GM19023 (cell line): ENCODE data around the gene CYBB.

Experiments used
- ATAC-seq: cut with Tn5 transposase; IDR thresholded peaks from one replicate; pipeline ENCODE4 v1.9.1; 2021; ENCODE audit warnings: mild to moderate bottlenecking, moderate library complexity; ENCODE audit not compliant: unreplicated experiment

Gene CYBB

DNA sequence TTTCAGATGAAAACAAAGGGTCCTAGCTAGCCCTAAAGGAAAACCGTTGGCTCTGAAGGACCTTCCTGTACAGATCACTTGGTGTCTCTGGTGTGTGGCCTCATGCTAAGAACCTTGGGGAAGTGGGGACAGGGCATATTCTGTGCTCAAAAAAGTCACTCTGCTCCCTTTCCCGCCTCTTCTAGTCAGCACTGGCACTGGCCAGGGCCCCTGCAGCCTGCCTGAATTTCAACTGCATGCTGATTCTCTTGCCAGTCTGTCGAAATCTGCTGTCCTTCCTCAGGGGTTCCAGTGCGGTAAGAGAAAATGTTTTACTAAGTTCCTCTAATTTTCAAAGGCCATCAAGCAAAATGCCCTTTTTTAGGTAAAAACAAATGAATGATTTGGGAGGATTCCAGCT, 3.4 kb downstream of the CYBB start:
- no peak for ATAC-seq

DNA sequence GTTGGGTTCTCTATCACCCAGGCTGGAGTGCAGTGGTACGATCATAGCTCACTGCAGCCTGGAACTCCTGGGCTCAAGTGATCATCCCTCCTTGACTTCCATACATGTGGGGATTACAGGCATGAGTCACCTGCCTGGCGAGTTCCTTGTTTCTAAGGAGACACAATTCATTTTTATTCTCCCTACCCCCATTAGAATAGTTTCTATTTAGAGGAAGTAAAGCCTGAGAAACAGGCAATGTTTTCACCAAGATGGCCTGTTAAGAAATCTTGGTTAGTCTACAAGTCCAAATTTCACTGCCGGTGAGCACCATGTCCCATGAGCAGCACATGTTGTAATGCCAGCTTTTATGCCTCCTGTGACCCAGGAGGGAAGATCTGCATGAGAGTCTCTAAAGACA, 5.7 kb downstream of the CYBB start:
- ATAC-seq: no peak

DNA sequence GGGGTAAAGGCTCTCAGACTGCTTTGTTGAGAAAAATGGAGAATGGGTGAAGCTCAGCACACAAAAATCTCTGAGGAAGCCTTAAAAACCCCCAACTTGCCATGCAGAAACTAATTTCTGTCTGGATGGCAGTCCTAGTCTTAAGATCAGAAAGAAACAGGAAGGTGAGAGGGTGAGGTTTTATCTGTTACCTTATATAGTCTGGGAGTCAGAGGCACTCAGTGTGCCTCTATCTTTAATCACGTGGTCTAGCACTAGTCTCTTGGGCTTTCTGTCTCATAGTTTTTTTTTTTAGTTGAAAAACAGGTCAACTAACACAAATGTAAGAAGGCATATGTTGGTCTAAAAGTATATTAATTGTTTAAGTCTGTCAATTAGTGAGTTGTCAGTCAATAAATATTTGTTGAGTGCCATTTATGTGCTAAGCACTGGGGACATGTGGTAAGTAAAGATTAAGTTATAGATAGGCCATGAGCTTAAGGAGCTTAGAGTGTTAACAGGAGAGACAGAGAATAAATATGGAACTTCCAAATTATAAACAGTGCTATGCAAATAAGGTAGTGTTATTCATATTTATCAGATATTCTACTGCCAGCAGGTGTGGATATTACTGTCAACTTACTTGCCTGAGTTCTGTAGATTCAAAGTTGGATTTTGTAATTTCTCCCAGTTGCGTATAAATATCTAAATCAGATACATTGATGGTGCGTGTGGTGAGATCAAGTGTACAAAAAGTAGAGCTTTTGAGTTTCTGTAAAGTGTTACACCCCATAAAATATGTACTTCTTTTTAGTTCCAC, 7.0 kb downstream of the CYBB start:
- peak; percentile 65 for ATAC-seq

DNA sequence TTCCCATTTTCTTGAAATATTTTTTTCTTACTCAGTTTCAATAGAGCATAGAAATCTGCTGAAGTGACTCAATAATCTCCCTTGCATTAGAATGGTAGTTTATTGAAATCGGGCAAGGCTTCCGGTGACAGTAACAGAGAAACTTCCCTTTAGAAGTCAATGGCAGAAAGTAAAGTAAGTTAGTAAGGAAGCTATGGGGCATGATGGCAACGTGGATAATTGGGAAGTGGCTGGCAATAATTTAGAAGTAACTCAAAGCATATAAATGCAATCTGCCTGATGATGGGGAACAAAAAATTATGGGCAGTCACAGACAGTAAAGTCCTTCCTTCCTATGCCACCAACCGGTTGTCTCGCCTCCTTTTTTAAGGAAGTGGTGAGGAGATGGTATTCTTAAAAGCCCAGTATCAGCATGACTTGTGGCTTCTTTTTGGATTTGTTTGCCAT, 7.6 kb downstream of the CYBB start:
- peak; percentile 48 for ATAC-seq

DNA sequence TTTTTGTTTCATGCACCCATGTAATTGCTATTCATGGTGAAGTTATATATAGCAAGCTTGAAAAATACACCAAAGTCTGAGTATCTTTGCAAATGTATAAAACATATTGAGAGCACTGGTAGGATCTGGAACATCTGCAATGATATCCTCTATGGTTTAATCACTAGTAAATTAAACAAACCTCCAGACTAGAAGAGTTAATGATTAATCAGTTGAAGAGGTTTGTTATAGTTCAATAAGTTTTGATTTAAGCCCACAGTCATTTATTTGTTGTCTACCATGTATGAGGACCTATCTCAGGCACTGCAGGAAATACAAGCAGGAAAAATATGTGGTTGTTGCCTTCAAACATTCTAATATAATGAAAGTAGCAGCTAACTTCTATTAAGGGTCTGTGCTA, 16.5 kb downstream of the CYBB start:
- no peak for ATAC-seq

DNA sequence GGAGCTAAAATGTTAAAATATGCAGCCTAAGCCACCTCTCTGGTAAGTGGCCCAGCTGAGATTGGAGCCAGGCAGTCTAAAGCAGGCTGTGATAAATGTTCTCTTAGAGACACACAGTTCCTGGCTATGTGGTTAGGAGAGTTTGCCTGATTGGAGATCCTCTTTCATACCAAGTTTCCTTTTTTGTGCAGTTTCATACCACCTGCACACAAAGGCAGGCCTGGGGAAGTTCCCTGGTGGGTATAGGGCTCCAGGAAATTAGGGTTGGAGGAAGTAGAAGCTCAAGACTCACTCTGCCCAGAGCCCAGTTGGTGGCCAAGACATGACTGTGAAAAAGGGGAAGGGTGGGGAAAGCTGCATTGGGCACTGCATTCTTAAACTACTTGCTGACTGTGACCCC, 16.9 kb downstream of the CYBB start:
- ATAC-seq: peak; percentile 70

DNA sequence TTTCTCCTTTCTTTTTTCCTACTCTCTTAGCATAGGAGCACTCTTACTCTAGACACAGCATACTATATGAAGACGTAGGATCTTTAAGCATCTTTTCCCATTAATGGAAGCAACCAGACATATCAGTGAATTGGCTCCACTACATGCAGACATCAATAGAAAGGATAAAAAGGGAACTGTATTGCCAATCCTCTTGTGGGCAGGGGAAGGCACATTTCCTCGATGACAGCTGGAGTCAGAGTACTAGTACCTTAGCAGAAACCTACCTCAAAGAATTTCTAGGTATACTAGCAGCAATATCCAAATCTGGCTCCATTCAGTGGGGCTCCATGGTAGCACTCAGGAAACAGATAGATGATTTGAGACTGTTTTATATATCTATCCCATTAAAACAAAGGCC, 20.1 kb downstream of the CYBB start:
- ATAC-seq: no peak

DNA sequence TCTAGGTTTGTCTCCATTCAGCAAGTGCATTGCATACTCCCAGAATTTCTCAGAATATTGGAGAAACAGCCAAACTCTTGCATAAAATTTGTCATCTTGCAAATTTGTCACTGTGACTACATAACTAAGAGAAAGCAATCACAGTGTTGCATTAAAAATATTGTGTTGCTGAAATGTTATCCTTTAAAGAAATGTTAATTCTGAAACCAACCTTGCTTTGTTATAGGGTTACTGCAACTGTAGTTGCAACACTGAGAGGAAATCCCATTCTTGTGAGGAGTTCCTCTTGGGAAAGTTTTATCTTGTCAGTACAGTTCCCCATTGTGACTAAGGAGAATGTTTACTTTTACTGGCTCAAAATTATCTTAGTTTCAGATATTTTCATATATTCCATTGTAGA, 20.9 kb downstream of the CYBB start:
- no peak for ATAC-seq

DNA sequence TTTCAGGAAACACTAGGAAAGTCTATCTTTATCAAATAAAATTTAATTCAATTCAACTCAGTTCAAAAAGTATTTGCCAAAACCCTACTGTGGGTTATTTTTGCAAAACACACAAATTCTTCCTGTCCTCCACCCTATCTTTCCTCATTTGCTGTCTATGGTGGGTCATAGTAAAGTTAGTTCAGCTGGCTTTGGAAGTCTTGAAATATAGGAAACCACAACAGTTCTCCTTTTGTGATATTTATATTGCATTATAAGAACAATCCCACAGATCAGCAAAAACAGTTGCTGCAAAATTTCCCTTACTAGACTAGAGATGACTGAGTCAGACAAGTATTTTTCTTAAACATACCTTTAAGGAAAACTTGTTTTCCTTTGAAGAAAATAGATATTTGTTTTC, 22.2 kb downstream of the CYBB start:
- ATAC-seq: no peak

DNA sequence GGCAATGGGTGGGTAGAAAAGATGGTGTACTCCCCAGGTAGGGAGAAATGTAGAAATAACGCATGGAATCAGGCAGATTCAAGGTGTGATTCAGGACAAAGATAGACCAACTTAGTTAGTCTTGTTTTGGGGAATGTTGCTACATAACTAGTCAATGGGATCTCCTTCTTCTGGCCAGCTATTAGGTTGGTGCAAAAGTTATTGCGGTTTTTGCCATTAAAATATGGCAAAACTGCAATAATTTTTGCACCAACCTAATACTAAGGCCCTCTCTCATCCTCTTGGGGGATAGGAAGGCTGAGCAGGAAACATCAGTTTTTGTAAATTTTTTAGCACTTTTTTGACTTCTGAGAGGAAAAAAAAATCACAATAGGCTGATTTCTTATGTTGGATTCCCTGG, 23.2 kb downstream of the CYBB start:
- ATAC-seq: no peak

DNA sequence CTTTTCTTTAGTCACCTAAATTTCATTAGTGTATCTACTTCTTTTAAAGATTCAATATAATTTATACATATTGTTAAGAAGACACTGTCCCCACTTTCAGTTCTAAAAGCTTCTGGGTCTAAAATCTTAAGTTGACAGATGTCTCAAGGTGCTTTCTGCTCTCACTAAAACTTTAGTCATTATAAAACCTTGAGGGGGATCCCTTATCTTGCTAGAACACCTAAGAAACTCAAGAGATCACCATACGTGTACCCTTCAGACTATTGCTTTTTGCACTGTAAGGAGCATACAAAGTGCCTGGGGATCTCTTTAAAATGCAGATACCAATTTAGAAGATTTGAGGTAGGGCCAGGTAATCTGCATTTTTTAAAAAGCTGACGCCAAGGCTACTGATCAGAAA, 30.1 kb downstream of the CYBB start:
- no peak for ATAC-seq

DNA sequence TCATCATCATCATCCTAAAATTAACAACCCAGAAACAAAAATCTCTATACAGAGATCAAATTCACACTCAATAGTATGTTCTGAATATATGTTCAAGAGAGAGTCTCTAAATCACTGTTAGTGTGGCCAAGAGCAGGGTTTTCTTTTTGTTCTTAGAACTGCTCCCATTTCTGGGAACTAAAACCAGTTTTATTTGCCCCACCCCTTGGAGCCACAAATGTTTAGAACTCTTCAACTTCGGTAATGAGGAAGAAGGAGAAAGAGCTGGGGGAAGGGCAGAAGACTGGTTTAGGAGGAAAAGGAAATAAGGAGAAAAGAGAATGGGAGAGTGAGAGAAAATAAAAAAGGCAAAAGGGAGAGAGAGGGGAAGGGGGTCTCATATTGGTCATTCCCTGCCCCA, 32.3 kb downstream of the CYBB start:
- no peak for ATAC-seq

DNA sequence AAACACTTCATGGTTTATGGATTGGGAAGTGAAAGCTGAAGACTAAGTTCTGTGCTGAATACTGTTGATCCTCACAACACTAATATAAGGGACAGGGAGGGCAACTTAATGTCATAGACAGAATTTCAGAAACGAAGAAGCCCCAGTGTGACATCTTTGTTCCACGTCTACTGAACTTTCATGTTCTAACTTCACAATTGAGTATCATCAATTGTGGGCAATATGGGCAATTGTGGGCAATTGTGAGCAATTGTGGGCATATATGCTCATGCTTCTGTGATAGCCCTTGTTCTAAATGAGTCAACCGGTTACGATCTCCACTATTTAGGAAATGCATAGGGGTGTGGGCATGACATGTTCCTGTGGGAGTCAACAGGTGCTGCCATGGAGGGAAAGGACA, 33.7 kb downstream of the CYBB start:
- no peak for ATAC-seq

DNA sequence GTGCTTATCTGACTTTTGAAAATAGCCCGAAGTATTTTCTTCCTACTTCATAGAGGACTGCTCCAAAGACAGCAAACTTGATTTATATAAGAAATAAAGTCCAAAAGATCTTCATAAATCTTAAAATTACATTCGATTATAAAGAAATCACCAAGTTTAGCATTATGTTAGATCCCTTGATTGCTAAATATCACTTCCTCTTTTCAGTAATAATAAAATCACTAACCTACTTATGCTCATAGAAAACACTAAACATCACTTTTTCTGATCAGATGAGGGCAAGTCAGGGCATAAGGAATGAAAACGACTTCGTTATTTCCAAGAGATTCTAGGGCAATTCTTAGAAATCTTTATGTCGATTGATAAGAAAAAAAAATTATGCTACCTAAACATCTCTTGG, 35.5 kb downstream of the CYBB start:
- ATAC-seq: no peak

DNA sequence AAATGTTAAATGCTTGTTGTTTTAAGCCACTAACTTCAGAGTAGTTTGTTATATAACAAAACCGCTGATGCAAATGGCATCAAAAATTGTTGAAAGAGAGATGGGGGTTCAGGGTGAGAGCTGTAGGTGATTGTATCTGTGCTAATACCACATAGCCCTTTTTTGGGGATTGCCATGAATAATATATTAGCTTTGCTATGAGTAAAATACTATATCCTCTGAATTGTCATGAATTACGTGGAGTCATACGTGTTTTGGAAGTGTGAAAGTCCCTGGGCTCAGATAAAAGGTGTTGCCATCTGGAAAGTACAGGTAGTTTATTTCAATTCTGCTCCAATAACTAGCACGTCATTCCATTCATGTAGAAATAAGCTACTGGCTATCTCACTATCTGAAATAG, 36.9 kb downstream of the CYBB start:
- no peak for ATAC-seq

DNA sequence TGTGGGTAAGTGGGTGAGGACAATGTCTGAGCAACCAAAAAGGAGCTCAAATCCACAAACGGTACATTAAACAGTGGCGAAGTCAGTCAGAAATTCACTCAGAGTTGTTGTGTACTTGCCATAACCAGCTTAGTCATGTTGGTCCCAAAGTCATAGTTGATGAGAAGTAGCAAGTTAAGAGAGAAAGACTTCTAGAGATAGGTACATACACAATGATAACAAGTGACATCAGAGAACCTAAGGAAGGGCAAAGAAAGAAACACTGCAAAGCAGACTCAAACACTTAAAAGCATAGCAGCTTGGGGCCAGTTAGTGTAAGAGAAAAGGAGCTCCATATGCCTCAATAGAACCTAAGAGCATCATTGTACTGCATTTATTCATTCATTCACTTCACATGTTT, 37.3 kb downstream of the CYBB start:
- no peak for ATAC-seq

DNA sequence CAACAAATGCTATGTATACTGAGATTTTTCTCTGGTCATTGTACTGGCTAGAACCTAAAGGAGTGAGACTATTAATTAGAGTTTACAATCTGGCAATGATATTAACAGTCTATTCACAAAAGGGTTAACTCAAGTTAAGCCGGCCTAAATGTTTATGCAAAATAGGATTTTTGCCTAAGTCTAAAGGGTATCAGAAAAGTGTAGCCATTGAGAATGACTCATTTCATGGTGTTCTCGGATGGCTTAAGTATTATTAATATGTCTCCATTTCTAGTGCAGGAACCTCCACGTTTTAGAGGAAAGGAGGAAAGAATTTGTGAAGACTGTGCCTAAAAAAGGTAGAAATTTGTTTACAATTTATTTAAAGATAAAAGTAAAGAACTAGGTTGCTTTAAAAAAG, 37.7 kb downstream of the CYBB start:
- ATAC-seq: no peak

DNA sequence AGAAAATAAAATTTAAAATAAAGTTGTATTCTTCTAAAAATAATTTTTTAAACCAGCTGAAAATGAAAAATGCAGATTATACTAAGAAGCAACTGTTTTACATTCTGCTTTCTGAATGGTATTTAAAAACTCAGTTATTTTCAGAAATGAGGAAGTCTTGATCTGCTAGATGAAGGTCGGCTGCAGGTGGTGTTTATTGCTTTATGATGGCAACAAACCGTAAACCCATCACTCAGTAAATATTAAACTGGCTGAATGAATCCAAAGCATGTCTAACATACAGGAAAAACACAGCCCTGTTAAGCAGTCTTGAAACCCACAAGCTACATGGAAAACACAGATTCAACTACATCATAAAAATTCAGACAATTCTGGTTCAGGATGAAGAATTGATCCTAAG, 38.2 kb downstream of the CYBB start:
- ATAC-seq: no peak

DNA sequence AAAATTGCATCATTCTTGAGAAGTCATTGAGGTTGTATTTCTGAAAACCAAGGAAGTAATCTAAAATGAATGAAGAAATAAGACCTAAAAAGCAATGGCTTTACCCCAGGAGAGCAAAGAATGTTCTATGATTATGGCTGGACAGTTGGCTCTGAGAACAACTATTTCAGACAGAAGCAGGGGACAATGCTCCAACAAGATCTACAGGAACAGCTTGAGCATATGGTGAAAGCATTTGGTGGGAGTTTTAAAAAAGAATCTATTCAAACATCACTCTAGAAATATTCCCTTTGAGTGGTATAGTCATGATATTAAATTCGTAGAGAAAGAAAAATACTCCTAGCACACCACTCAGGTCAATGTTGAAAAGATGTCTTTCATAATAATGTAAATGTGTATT, 40.8 kb downstream of the CYBB start:
- ATAC-seq: no peak

DNA sequence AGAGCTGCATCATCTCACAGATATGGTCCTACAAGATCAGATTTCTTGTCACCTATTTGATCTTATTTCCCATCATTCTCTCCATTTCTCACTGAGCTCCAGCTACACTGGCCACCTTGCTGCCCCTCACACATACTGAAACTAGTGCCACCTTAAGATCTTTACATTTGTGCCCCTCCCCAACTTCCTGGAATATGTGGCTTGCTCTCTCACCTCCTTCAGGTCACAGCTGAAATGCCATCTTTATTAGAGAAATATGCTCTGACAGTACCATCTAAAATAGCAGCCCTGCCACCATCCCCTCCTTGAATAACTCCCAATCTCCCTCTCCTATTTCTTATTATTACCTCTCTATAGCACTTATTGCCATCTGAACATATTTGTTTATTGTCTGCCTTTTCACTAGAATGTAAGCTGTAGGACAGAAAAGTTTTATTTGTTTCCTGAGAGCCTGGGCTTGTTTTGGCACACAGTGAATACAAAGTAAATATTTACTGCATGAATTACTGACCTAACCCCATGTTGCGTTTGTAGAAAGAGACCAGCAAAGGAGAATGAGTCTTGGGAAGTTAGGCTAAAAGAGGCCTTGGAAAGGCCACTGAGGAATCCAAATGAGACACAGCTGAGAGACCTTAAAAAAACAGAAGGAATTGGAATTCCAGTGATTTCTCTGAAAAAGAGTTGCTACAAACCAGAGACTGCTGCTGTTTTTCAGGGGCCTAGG, 44.8 kb downstream of the CYBB start:
- no peak for ATAC-seq

DNA sequence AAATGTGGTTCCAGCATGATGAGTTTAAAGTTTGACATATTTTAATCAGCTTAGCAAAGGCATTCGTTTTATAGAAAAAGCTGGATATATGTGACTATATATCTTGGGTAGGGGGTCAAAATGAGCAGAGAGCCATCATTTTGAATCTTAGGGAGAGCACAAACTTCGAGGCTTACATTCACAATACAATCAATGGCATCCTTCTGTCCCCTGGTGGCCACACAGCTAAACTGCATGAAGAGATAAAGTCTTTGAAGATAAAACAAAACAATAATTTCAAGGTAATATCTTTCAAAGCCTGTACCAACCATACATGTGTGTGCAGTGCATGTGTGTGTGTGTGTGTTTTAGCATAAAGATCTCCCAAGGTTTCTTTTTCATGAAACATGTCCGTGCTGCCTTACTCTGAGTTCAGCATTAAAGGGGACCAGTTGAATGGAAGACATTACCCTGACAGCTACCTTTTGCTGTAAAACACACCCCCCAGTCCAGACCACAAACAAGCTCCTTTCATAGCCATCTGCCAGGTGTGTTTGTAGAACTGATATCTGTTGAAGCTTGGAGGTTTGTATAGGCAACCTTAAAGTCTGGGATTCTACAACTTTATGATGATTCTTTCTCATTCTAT, 45.5 kb downstream of the CYBB start:
- peak; percentile 51 for ATAC-seq

DNA sequence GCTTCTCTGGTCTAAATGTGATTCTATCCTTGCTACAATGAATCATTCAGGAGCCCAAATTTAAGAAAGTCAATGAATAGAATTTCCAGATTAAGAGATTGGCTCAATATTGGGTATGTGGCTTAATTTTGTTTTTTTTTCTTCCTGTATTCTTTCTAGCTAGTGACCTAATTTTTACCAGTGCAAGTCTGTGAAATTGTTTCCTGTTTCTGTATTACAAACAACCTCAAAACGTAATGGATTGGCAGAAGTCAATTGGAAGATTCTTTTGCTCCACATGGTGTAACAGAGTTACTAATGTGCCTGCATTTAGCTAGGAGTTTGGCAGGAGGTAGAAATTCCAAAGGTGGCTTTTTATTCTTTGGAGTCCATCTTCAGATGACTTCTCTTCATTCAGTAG, 49.9 kb downstream of the CYBB start:
- ATAC-seq: no peak
